ENCODE results near the gene SRC.
A peak's percentile ranks its signal among the peaks of the same experiment; 100 is the strongest.

SRC gene

GRCh38 chr20:37393196-37393862 lies 47.4 kb downstream of the SRC start:
- H3K4me1 ChIP-seq (ENCODE audit: insufficient read depth, low read length), result peaks cover 28% of the 10 kb centered on the region
- H3K9me3 ChIP-seq (ENCODE audit: insufficient read depth, low read depth, low read length), result no peaks in the 10 kb centered on the region
- H3K27ac ChIP-seq (ENCODE audit: low read length), result no peak overlapping the region
- H3K36me3 ChIP-seq (ENCODE audit: insufficient read depth, low read depth, low read length), result peaks cover 12% of the 10 kb centered on the region
- no peaks in the 10 kb centered on the region for H3K27me3 ChIP-seq (ENCODE audit: insufficient read depth, low read length)
- 0 out of 2 replicates have a peak overlapping the region, but pooled peaks have one; percentile 30 for H3K9ac ChIP-seq (ENCODE audit: low read depth, low read length)
- H3K4me3 ChIP-seq (ENCODE audit: low read length), result no peak overlapping the region

GRCh38 chr20:37393863-37394542 lies 48.1 kb downstream of the SRC start:
- Histone ChIP-seq H3K9ac (ENCODE audit: low read depth, low read length) (peak overlapping the region; percentile 30; the same call in 1 of the 2 replicates), H3K36me3 (ENCODE audit: insufficient read depth, low read depth, low read length) (peaks cover 18% of the 10 kb centered on the region), H3K27me3 (ENCODE audit: insufficient read depth, low read length) (no peaks in the 10 kb centered on the region), H3K27ac (ENCODE audit: low read length) (no peak overlapping the region), H3K4me3 (ENCODE audit: low read length) (no peak overlapping the region), H3K4me1 (ENCODE audit: insufficient read depth, low read length) (peaks cover 28% of the 10 kb centered on the region), H3K9me3 (ENCODE audit: insufficient read depth, low read depth, low read length) (no peaks in the 10 kb centered on the region)

GRCh38 chr20:37394543-37395409 lies 48.8 kb downstream of the SRC start:
- no peaks in the 10 kb centered on the region for H3K27me3 ChIP-seq (ENCODE audit: insufficient read depth, low read length)
- H3K9me3 ChIP-seq (ENCODE audit: insufficient read depth, low read depth, low read length), result no peaks in the 10 kb centered on the region
- no peak overlapping the region for H3K4me3 ChIP-seq (ENCODE audit: low read length)
- peak overlapping the region; percentile 30; the same call in 1 of the 2 replicates for H3K9ac ChIP-seq (ENCODE audit: low read depth, low read length)
- peaks cover 28% of the 10 kb centered on the region for H3K4me1 ChIP-seq (ENCODE audit: insufficient read depth, low read length)
- peaks cover 25% of the 10 kb centered on the region for H3K36me3 ChIP-seq (ENCODE audit: insufficient read depth, low read depth, low read length)
- no peak overlapping the region for H3K27ac ChIP-seq (ENCODE audit: low read length)

GRCh38 chr20:37395410-37395797 lies 49.5 kb downstream of the SRC start:
- peak overlapping the region; percentile 30; the same call in 1 of the 2 replicates for H3K9ac ChIP-seq (ENCODE audit: low read depth, low read length)
- H3K4me1 ChIP-seq (ENCODE audit: insufficient read depth, low read length), result peaks cover 28% of the 10 kb centered on the region
- H3K4me3 ChIP-seq (ENCODE audit: low read length), result no peak overlapping the region
- H3K9me3 ChIP-seq (ENCODE audit: insufficient read depth, low read depth, low read length), result no peaks in the 10 kb centered on the region
- H3K27ac ChIP-seq (ENCODE audit: low read length), result peak overlapping the region; percentile 92
- H3K36me3 ChIP-seq (ENCODE audit: insufficient read depth, low read depth, low read length), result peaks cover 28% of the 10 kb centered on the region
- H3K27me3 ChIP-seq (ENCODE audit: insufficient read depth, low read length), result no peaks in the 10 kb centered on the region

- H3K4me1 ChIP-seq (ENCODE audit: insufficient read depth, low read length), result peaks cover 28% of the 10 kb centered on the region
- H3K27me3 ChIP-seq (ENCODE audit: insufficient read depth, low read length), result no peaks in the 10 kb centered on the region
- peak overlapping the region; percentile 92 for H3K27ac ChIP-seq (ENCODE audit: low read length)
- peaks cover 30% of the 10 kb centered on the region for H3K36me3 ChIP-seq (ENCODE audit: insufficient read depth, low read depth, low read length)
- H3K9me3 ChIP-seq (ENCODE audit: insufficient read depth, low read depth, low read length), result no peaks in the 10 kb centered on the region
- peak overlapping the region; percentile 45; the same call in 1 of the 2 replicates for H3K4me3 ChIP-seq (ENCODE audit: low read length)
- peak overlapping the region; percentile 73; the same call in 1 of the 2 replicates for H3K9ac ChIP-seq (ENCODE audit: low read depth, low read length)
Observed at GRCh38 chr20:37395921-37396415, 50.0 kb downstream of the SRC start.

GRCh38 chr20:37396416-37397075 lies 50.6 kb downstream of the SRC start:
- Histone ChIP-seq H3K27ac (ENCODE audit: low read length) (peak overlapping the region; percentile 92), H3K27me3 (ENCODE audit: insufficient read depth, low read length) (no peaks in the 10 kb centered on the region), H3K4me1 (ENCODE audit: insufficient read depth, low read length) (peaks cover 28% of the 10 kb centered on the region), H3K4me3 (ENCODE audit: low read length) (peak overlapping the region; percentile 45; the same call in 1 of the 2 replicates), H3K36me3 (ENCODE audit: insufficient read depth, low read depth, low read length) (peaks cover 34% of the 10 kb centered on the region), H3K9me3 (ENCODE audit: insufficient read depth, low read depth, low read length) (no peaks in the 10 kb centered on the region), H3K9ac (ENCODE audit: low read depth, low read length) (peak overlapping the region; percentile 73; the same call in 1 of the 2 replicates)

- Histone ChIP-seq H3K4me1 (ENCODE audit: insufficient read depth, low read length) (peaks cover 28% of the 10 kb centered on the region), H3K9me3 (ENCODE audit: insufficient read depth, low read depth, low read length) (no peaks in the 10 kb centered on the region), H3K27ac (ENCODE audit: low read length) (peak overlapping the region; percentile 92), H3K27me3 (ENCODE audit: insufficient read depth, low read length) (no peaks in the 10 kb centered on the region), H3K36me3 (ENCODE audit: insufficient read depth, low read depth, low read length) (peaks cover 41% of the 10 kb centered on the region), H3K4me3 (ENCODE audit: low read length) (peak overlapping the region; percentile 45; the same call in 1 of the 2 replicates), H3K9ac (ENCODE audit: low read depth, low read length) (peak overlapping the region; percentile 73; the same call in 1 of the 2 replicates)
Observed at GRCh38 chr20:37397076-37397953, 51.4 kb downstream of the SRC start.

- H3K36me3 ChIP-seq (ENCODE audit: insufficient read depth, low read depth, low read length), result peaks cover 47% of the 10 kb centered on the region
Observed at GRCh38 chr20:37397954-37398749, 52.2 kb downstream of the SRC start.

GRCh38 chr20:37398750-37399621 lies 53.0 kb downstream of the SRC start:
- H3K4me3 ChIP-seq (ENCODE audit: low read length), result no peak overlapping the region
- H3K9ac ChIP-seq (ENCODE audit: low read depth, low read length), result no peak overlapping the region
- H3K4me1 ChIP-seq (ENCODE audit: insufficient read depth, low read length), result peaks cover 28% of the 10 kb centered on the region
- no peak overlapping the region for H3K27ac ChIP-seq (ENCODE audit: low read length)
- H3K36me3 ChIP-seq (ENCODE audit: insufficient read depth, low read depth, low read length), result peaks cover 53% of the 10 kb centered on the region
- H3K9me3 ChIP-seq (ENCODE audit: insufficient read depth, low read depth, low read length), result no peaks in the 10 kb centered on the region
- no peaks in the 10 kb centered on the region for H3K27me3 ChIP-seq (ENCODE audit: insufficient read depth, low read length)

More at GRCh38 chr20:37397954-37398749, 52.2 kb downstream of the SRC start:
- H3K4me1 ChIP-seq (ENCODE audit: insufficient read depth, low read length), result peaks cover 28% of the 10 kb centered on the region
- no peaks in the 10 kb centered on the region for H3K9me3 ChIP-seq (ENCODE audit: insufficient read depth, low read depth, low read length)
- no peak overlapping the region for H3K27ac ChIP-seq (ENCODE audit: low read length)
- H3K27me3 ChIP-seq (ENCODE audit: insufficient read depth, low read length), result no peaks in the 10 kb centered on the region
- no peak overlapping the region for H3K4me3 ChIP-seq (ENCODE audit: low read length)
- H3K9ac ChIP-seq (ENCODE audit: low read depth, low read length), result no peak overlapping the region; the same call in 1 of the 2 replicates
